GM18858 (cell line): ENCODE measurements around the gene HES1.
A peak's percentile ranks its signal among the peaks of the same experiment; 100 is the strongest.
"Not testable (repeated sequence)": the region's sequence is repeated elsewhere in the genome, so short reads cannot be mapped to it uniquely, and the experiment has no call there.

Experiments used
- ATAC-seq: cut with Tn5 transposase; IDR thresholded peaks from one replicate; pipeline ENCODE4 v1.9.1; 2021; ENCODE audit not compliant: unreplicated experiment

Gene HES1

GRCh38 chr3:194139814-194140391 lies 4.0 kb downstream of the HES1 start:
- ATAC-seq, result no peak

- no peak for ATAC-seq
These were observed 4.8 kb downstream of the HES1 start for GRCh38 chr3:194140520-194141414.

GRCh38 chr3:194141415-194142155 lies 5.6 kb downstream of the HES1 start:
- ATAC-seq, result peak; percentile 39

- ATAC-seq, result no peak
These were observed 6.4 kb downstream of the HES1 start for GRCh38 chr3:194142156-194142910.

- ATAC-seq, result no peak
These were observed 9.8 kb downstream of the HES1 start for GRCh38 chr3:194145702-194146101.

- no peak for ATAC-seq
These were observed 11.7 kb downstream of the HES1 start for GRCh38 chr3:194147679-194148078.

- ATAC-seq, result no peak
These were observed 12.4 kb downstream of the HES1 start for GRCh38 chr3:194148383-194148782.

- no peak for ATAC-seq
These were observed 14.4 kb downstream of the HES1 start for GRCh38 chr3:194150252-194150934.

GRCh38 chr3:194150935-194151302 lies 15.0 kb downstream of the HES1 start:
- not testable (repeated sequence) for ATAC-seq

GRCh38 chr3:194154346-194154745 lies 18.4 kb downstream of the HES1 start:
- no peak for ATAC-seq

GRCh38 chr3:194156095-194156494 lies 20.1 kb downstream of the HES1 start:
- no peak for ATAC-seq

- ATAC-seq, result no peak
These were observed 23.0 kb downstream of the HES1 start for GRCh38 chr3:194158942-194159439.

GRCh38 chr3:194160158-194160557 lies 24.2 kb downstream of the HES1 start:
- ATAC-seq, result no peak

GRCh38 chr3:194161131-194162045 lies 25.4 kb downstream of the HES1 start:
- no peak for ATAC-seq

GRCh38 chr3:194162070-194162678 lies 26.2 kb downstream of the HES1 start:
- no peak for ATAC-seq

- ATAC-seq, result no peak
These were observed 27.1 kb downstream of the HES1 start for GRCh38 chr3:194162817-194163584.

GRCh38 chr3:194163697-194164096 lies 27.7 kb downstream of the HES1 start:
- ATAC-seq, result no peak

GRCh38 chr3:194164861-194165260 lies 28.9 kb downstream of the HES1 start:
- ATAC-seq, result no peak
